GM12891 (cell line): Measurements from ENCODE around the gene LHX2.

Experiments
- POLR2A ChIP-seq: IDR thresholded peaks from 2 replicates; pipeline ENCODE4 v1.6.1; 2011; ENCODE audit warnings: low read depth, low read length, control low read depth
- POLR2AphosphoS5 ChIP-seq: IDR thresholded peaks from 2 replicates; pipeline ENCODE4 v1.6.1; 2011; ENCODE audit warnings: low read depth, low read length, control low read depth
- SPI1 ChIP-seq: IDR thresholded peaks from 2 replicates; pipeline ENCODE4 v1.6.1; 2011; ENCODE audit warnings: low read depth, low read length, control low read depth
- TAF1 ChIP-seq: IDR thresholded peaks from 2 replicates; pipeline ENCODE4 v1.6.1; 2011; ENCODE audit warnings: low read depth, low read length, control low read depth

- TF ChIP-seq POLR2A, result no peak
- no peak for TF ChIP-seq POLR2AphosphoS5
- TF ChIP-seq TAF1, result no peak
- TF ChIP-seq SPI1, result no peak
These were observed 775 bp upstream of the LHX2 start for GRCh38 chr9:124010665-124011321.
